Measurements from ENCODE around the gene CCDC117.
"Not testable (repeated sequence)": the region's sequence is repeated elsewhere in the genome, so short reads cannot be mapped to it uniquely, and the experiment has no call there.

CCDC117 gene

GRCh38 chr22:28817919-28818859, 45.7 kb downstream of the CCDC117 start:
- DNase-seq (ENCODE audit: extremely low read depth, low read depth) = no peak
- TF ChIP-seq, protein P1, sequence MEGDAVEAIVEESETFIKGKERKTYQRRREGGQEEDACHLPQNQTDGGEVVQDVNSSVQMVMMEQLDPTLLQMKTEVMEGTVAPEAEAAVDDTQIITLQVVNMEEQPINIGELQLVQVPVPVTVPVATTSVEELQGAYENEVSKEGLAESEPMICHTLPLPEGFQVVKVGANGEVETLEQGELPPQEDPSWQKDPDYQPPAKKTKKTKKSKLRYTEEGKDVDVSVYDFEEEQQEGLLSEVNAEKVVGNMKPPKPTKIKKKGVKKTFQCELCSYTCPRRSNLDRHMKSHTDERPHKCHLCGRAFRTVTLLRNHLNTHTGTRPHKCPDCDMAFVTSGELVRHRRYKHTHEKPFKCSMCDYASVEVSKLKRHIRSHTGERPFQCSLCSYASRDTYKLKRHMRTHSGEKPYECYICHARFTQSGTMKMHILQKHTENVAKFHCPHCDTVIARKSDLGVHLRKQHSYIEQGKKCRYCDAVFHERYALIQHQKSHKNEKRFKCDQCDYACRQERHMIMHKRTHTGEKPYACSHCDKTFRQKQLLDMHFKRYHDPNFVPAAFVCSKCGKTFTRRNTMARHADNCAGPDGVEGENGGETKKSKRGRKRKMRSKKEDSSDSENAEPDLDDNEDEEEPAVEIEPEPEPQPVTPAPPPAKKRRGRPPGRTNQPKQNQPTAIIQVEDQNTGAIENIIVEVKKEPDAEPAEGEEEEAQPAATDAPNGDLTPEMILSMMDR (IDR thresholded peaks at IDR 0.05; ENCODE audit: low read depth, low read length) = no peak

DNA sequence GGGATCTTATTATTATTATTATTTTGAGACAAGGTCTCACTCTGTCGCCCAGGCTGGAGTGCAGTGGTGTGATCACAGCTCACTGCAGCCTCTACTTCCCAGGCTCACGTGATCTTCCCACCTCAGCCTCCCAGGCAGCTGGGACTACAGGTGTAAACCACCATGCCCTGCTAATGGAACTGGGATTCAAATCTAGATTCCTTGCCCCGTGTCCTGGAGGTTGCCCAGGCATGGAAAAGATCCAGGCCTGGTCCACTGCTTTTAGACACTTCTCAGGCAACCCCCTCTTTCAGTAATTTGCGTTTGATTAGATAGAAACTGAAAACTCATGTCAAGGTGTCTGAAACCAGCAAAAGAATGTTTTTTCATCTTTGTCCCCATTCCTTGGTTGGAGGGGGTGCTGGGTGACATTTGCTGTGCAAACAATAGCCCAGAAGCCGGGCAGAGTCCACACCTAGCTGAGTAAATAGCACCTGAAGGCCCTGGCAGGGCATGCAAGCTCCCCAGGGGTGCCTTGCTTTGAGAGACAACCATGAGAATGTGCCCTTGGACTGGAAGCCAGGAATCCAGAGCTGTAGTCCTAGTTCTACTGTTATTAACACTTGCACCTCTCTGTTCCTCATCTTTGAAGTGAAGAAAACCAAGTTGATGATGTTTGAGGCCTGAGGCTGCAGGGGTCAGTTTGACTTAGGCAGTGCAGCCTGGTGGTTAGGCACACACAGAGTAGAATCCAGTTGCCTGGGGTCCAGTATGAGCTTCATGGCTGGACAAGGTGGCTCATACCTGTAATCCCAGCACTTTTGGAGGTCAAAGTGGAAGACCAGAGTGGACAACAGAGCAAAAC, 47.0 kb downstream of the CCDC117 start:
- TF ChIP-seq, protein P1 (IDR thresholded peaks at IDR 0.05; ENCODE audit: low read depth, low read length) = no peak
- no peak for DNase-seq (ENCODE audit: extremely low read depth, low read depth)

GRCh38 chr22:28820885-28821284, 48.4 kb downstream of the CCDC117 start:
- DNase-seq (ENCODE audit: extremely low read depth, low read depth) = no peak

GRCh38 chr22:28821452-28821851, 49.0 kb downstream of the CCDC117 start:
- TF ChIP-seq, protein P1 (IDR thresholded peaks at IDR 0.05; ENCODE audit: low read depth, low read length) = no peak
- no peak for DNase-seq (ENCODE audit: extremely low read depth, low read depth)

More at GRCh38 chr22:28820885-28821284, 48.4 kb downstream of the CCDC117 start:
- TF ChIP-seq, protein P1 (IDR thresholded peaks at IDR 0.05; ENCODE audit: low read depth, low read length) = no peak

- TF ChIP-seq, protein P1 (IDR thresholded peaks at IDR 0.05; ENCODE audit: low read depth, low read length) = no peak
- DNase-seq (ENCODE audit: extremely low read depth, low read depth) = no peak
Observed at GRCh38 chr22:28822930-28823551, 50.5 kb downstream of the CCDC117 start.

- not testable (repeated sequence) for DNase-seq (ENCODE audit: extremely low read depth, low read depth)
Observed at GRCh38 chr22:28824455-28824854, 52.0 kb downstream of the CCDC117 start.

GRCh38 chr22:28826430-28826829, 53.9 kb downstream of the CCDC117 start:
- DNase-seq (ENCODE audit: extremely low read depth, low read depth) = not testable (repeated sequence)

GRCh38 chr22:28826921-28827320, 54.4 kb downstream of the CCDC117 start:
- TF ChIP-seq, protein P1 (IDR thresholded peaks at IDR 0.05; ENCODE audit: low read depth, low read length) = no peak
- no peak for DNase-seq (ENCODE audit: extremely low read depth, low read depth)
